HepG2 (cell line): ENCODE results near the gene DOHH. TPM values are rescaled to one million over a fixed set of nuclear protein-coding genes. Genes with fewer than 3 reads are reported as not detected.

Experiments
- ADNP ChIP-seq: sonication (generic); formaldehyde crosslinking; IDR thresholded peaks from 2 replicates; pipeline ENCODE4 v1.4.0; 2020; ENCODE audit warnings: missing genetic modification reagents
- CC2D1A ChIP-seq: sonication (generic); formaldehyde crosslinking; IDR thresholded peaks from 2 replicates; pipeline ENCODE4 v1.8.1; 2023; ENCODE audit warnings: mild to moderate bottlenecking, missing genetic modification reagents
- CEBPG ChIP-seq: IDR thresholded peaks from 2 replicates; pipeline ENCODE4 v1.6.1; 2016
- DNMT1 ChIP-seq: sonication (generic); formaldehyde crosslinking; IDR thresholded peaks from 2 replicates; pipeline ENCODE4 v1.5.1; 2020; ENCODE audit warnings: mild to moderate bottlenecking, missing genetic modification reagents
- ELF3 ChIP-seq: IDR thresholded peaks from 2 replicates; pipeline ENCODE4 v1.6.1; 2016; ENCODE audit warnings: missing genetic modification reagents, missing compliant biosample characterization
- HNRNPK ChIP-seq: fragments of 200-400 bp; formaldehyde crosslinking; IDR thresholded peaks from 2 replicates; pipeline ENCODE4 v1.6.1; 2018; ENCODE audit warnings: low read length, low read depth, moderate library complexity, mild to moderate bottlenecking; ENCODE audit not compliant: poor library complexity, severe bottlenecking
- HOXA3 ChIP-seq: sonication (generic); formaldehyde crosslinking; IDR thresholded peaks from 2 replicates; pipeline ENCODE4 v1.5.0; 2020; ENCODE audit warnings: missing genetic modification reagents
- KDM3A ChIP-seq: IDR thresholded peaks from 2 replicates; pipeline ENCODE4 v1.6.1; 2018; ENCODE audit warnings: low read depth, missing compliant biosample characterization
- KLF6 ChIP-seq: IDR thresholded peaks from 2 replicates; pipeline ENCODE4 v1.8.0; 2016; ENCODE audit warnings: missing biosample characterization, missing genetic modification reagents
- KMT2B ChIP-seq: IDR thresholded peaks from 2 replicates; pipeline ENCODE4 v1.6.1; 2016; ENCODE audit warnings: missing genetic modification reagents, missing compliant biosample characterization
- MAFF ChIP-seq: IDR thresholded peaks from 2 replicates; pipeline ENCODE4 v1.6.1; 2011; ENCODE audit warnings: low read depth, low read length, improper control_type of control experiment
- MAFG ChIP-seq: sonication (generic); formaldehyde crosslinking; IDR thresholded peaks from 2 replicates; pipeline ENCODE4 v1.5.1; 2020; ENCODE audit warnings: mild to moderate bottlenecking, missing genetic modification reagents
- MEIS1 ChIP-seq: sonication (generic); formaldehyde crosslinking; IDR thresholded peaks from 2 replicates; pipeline ENCODE4 v1.9.0; 2021; ENCODE audit warnings: mild to moderate bottlenecking, missing genetic modification reagents, moderate library complexity, borderline replicate concordance
- MXI1 ChIP-seq: IDR thresholded peaks from 3 replicates; pipeline ENCODE4 v1.6.1; 2012; ENCODE audit warnings: low read depth, low read length, inconsistent platforms, borderline replicate concordance
- TFAP4 ChIP-seq: sonication (generic); IDR thresholded peaks from 2 replicates; pipeline ENCODE4 v1.6.1; 2016; ENCODE audit warnings: low read depth, borderline replicate concordance
- U2AF2 ChIP-seq: fragments of 200-400 bp; formaldehyde crosslinking; IDR thresholded peaks from 2 replicates; pipeline ENCODE4 v1.6.1; 2017; ENCODE audit warnings: low read depth, mild to moderate bottlenecking, low read length
- ZNF142 ChIP-seq: sonication (generic); formaldehyde crosslinking; IDR thresholded peaks from 2 replicates; pipeline ENCODE4 v1.4.0; 2020; ENCODE audit warnings: missing genetic modification reagents
- ZNF230 ChIP-seq: sonication (generic); formaldehyde crosslinking; IDR thresholded peaks from 2 replicates; pipeline ENCODE4 v1.4.0; 2020; ENCODE audit warnings: mild to moderate bottlenecking, missing genetic modification reagents
- ZNF256 ChIP-seq: sonication (generic); formaldehyde crosslinking; conservative IDR thresholded peaks from 2 replicates; pipeline ENCODE4 v1.4.0; 2020; ENCODE audit warnings: missing genetic modification reagents
- ZNF329 ChIP-seq: sonication (generic); formaldehyde crosslinking; IDR thresholded peaks from 2 replicates; pipeline ENCODE4 v1.9.0; 2021; ENCODE audit warnings: low read depth, mild to moderate bottlenecking, missing genetic modification reagents
- ZNF556 ChIP-seq: sonication (generic); formaldehyde crosslinking; IDR thresholded peaks from 2 replicates; pipeline ENCODE4 v1.4.0; 2020; ENCODE audit warnings: mild to moderate bottlenecking, missing genetic modification reagents, borderline replicate concordance
- ZNF7 ChIP-seq: IDR thresholded peaks from 2 replicates; pipeline ENCODE4 v1.6.1; 2016; ENCODE audit warnings: missing biosample characterization, missing genetic modification reagents
- ZNF749 ChIP-seq: sonication (generic); formaldehyde crosslinking; IDR thresholded peaks from 2 replicates; pipeline ENCODE4 v1.8.0; 2022; ENCODE audit warnings: mild to moderate bottlenecking, missing genetic modification reagents, moderate library complexity, borderline replicate concordance
- ZNF83 ChIP-seq: sonication (generic); formaldehyde crosslinking; IDR thresholded peaks from 2 replicates; pipeline ENCODE4 v1.4.0; 2020; ENCODE audit warnings: missing genetic modification reagents, mild to moderate bottlenecking, borderline replicate concordance
- polyA plus RNA-seq, 8 experiments: library from polyadenylated mRNA; depleted of rRNA in 3 of 8; stranded (reverse) in 7 of 8; unstranded in 1 of 8; fragments of >200 nt; fragmentation: Illumina TruSeq in 4 of 8; extraction: Trizol in 4 of 8; gene quantifications; 2 replicates each; pipeline versions ENCODE4 v1.2.1 to v1.2.3, GENCODE V29; 2011 to 2016; ENCODE audit warnings: low read depth in 4 of 8, missing spikeins in 1 of 8, mixed read lengths in 1 of 8; ENCODE audit not compliant: insufficient read depth in 1 of 8
- total RNA-seq, 5 experiments: library from RNA; depleted of rRNA; stranded (reverse); fragments of >200 nt; fragmentation: Illumina TruSeq; extraction: Trizol; gene quantifications; 2 replicates each; pipeline ENCODE4 v1.2.3, GENCODE V29; 2016; ENCODE audit warnings: low read depth in 1 of 5
- TF ChIP-seq, protein P1 (sequence below): sonication (generic); formaldehyde crosslinking; IDR thresholded peaks from 2 replicates; pipeline ENCODE4 v1.4.0; 2020; ENCODE audit warnings: mild to moderate bottlenecking, missing genetic modification reagents

DOHH gene
- total and polyA plus RNA-seq, 2 of the 13 experiments (the other 11 are each of a cell fraction or from before 2014, with no cell fraction given), result 3.5 to 13.7 TPM

GRCh38 chr19:3544742-3545668 lies 44.5 kb upstream of the DOHH start (continued):
- TF ChIP-seq MAFF, result no peak
- TF ChIP-seq U2AF2, result no peak
- TF ChIP-seq ZNF556 (CRISPR knock-in tag), result no peak
- TF ChIP-seq, protein P1, sequence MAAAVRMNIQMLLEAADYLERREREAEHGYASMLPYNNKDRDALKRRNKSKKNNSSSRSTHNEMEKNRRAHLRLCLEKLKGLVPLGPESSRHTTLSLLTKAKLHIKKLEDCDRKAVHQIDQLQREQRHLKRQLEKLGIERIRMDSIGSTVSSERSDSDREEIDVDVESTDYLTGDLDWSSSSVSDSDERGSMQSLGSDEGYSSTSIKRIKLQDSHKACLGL (CRISPR knock-in tag), result no peak
- TF ChIP-seq ZNF256 (CRISPR knock-in tag), result no peak
- TF ChIP-seq DNMT1, result no peak
- TF ChIP-seq ZNF749, result no peak
- TF ChIP-seq ADNP, result peak; percentile 69; the same call in 1 of the 2 replicates
- TF ChIP-seq ZNF329 (CRISPR knock-in tag), result no peak
- TF ChIP-seq ZNF142, result no peak
- TF ChIP-seq MXI1, result peak; percentile 48; the same call in 1 of the 3 replicates
- no peak for TF ChIP-seq KMT2B (CRISPR knock-in tag)
- TF ChIP-seq CEBPG (CRISPR knock-in tag), result no peak
- 0 out of 2 replicates have a peak, but pooled peaks have one; percentile 20 for TF ChIP-seq ELF3
- TF ChIP-seq TFAP4, result peak; percentile 12; the same call in 1 of the 2 replicates
- TF ChIP-seq ZNF83 (CRISPR knock-in tag), result no peak
- no peak for TF ChIP-seq MEIS1 (CRISPR knock-in tag)
- TF ChIP-seq KLF6 (CRISPR knock-in tag), result no peak
- no peak for TF ChIP-seq MAFG (CRISPR knock-in tag)
- TF ChIP-seq ZNF7, result no peak
- TF ChIP-seq ZNF230 (CRISPR knock-in tag), result no peak
- peak; percentile 32 for TF ChIP-seq HNRNPK
- peak; percentile 35; the same call in 1 of the 2 replicates for TF ChIP-seq HOXA3 (CRISPR knock-in tag)
- peak; percentile 42; the same call in 1 of the 2 replicates for TF ChIP-seq KDM3A (CRISPR knock-in tag)
- TF ChIP-seq CC2D1A (CRISPR knock-in tag), result no peak
